ENCODE results near the gene PXYLP1. TPM values are rescaled to one million over a fixed set of nuclear protein-coding genes. Genes with fewer than 3 reads are reported as not detected.

Gene PXYLP1
- total and polyA plus RNA-seq, 2 donors (not counting 1 experiment from before 2014, with no cell fraction given): 1.4 to 4.5 TPM

DNA sequence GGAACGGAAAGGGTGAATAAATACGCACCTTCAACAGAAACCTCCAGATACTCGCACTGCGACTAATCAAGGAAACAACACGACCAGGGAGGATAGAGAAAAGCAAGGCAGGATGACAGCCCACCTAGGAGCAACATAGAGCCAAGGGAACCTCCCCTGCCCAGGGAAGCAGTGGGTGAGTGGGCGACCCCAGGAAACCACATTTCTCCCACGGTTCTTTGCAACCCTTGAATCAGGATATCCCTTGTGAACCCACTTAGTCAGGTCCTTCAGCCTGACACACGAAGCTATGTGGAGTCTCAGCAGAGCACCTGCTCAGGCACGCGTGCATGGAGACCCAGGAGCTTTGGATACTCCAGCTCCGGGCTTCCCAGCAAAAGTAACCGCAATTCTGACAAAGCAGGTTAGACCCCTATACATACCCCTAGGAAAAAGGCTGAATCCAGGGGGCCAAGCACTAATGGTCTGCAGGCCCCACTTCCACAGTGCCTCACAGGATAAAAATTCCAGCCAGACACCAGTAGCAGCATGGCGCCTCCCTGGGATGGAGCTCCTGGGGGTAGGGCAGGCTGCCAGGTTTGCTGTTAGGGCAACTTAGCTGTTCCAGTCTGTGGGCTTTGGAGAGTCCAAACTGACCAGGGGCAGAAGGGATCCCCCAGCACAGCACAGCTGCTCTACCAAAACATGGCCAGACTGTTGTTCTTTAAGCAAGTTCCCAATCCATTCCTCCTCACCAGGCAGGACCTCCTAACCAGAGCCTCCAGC lies 38.4 kb upstream of the PXYLP1 start:
- intact Hi-C loops (cut with micrococcal nuclease): no loop called here
- no peak for ATAC-seq (ENCODE audit: low read depth)
- Histone ChIP-seq H3K27me3 (replicated peaks in 1 of 4; ENCODE audit: control extremely low read depth in 1 of 4, control insufficient read depth in 3 of 4, insufficient read depth in 4 of 4, low read length in 3 of 4) (peaks cover 0 to 23% (median 15%) of the 10 kb centered on the region in 4 experiments), H3K4me1 (ENCODE audit: control insufficient read depth in 2 of 2, insufficient read depth in 2 of 2, low read length in 2 of 2) (peaks cover 0 to 2% of the 10 kb centered on the region in 2 donors), H3K9ac (ENCODE audit: low read length) (no peak overlapping the region), H2AFZ (ENCODE audit: insufficient read depth, low read depth, low read length, poor library complexity, severe bottlenecking) (no peak overlapping the region), H4K20me1 (ENCODE audit: control insufficient read depth, insufficient read depth, low read length, poor library complexity, severe bottlenecking) (no peaks in the 10 kb centered on the region), H3K27ac (ENCODE audit: low read length in 2 of 2) (no peak overlapping the region), H3K4me3 (ENCODE audit: control extremely low read depth in 1 of 5, extremely low read depth in 1 of 5, insufficient read depth in 1 of 5, low read depth in 2 of 5, low read length in 4 of 5) (no peak overlapping the region), H3K4me2 (replicated peaks; ENCODE audit: low read depth, low read length, poor library complexity, severe bottlenecking) (no peak overlapping the region), H3K9me3 (ENCODE audit: control extremely low read depth in 1 of 3, control insufficient read depth in 2 of 3, insufficient read depth in 1 of 3, low read length in 2 of 3) (peaks cover 0 to 5% (median 0%) of the 10 kb centered on the region in 3 donors), H3K79me2 (ENCODE audit: control insufficient read depth, insufficient read depth, low read length) (no peaks in the 10 kb centered on the region), H3K36me3 (replicated peaks in 1 of 2; ENCODE audit: control extremely low read depth in 1 of 2, control insufficient read depth in 1 of 2, extremely low read depth in 1 of 2, insufficient read depth in 2 of 2, low read length in 1 of 2) (no peaks in the 10 kb centered on the region)
- POLR2A ChIA-PET: no interaction called here
- 60% methylated on average over 9 of the region's 13 CpGs for WGBS (ENCODE audit: insufficient coverage)
- no peak overlapping the region for H3K27ac Mint-ChIP-seq
- TF ChIP-seq, protein P1, sequence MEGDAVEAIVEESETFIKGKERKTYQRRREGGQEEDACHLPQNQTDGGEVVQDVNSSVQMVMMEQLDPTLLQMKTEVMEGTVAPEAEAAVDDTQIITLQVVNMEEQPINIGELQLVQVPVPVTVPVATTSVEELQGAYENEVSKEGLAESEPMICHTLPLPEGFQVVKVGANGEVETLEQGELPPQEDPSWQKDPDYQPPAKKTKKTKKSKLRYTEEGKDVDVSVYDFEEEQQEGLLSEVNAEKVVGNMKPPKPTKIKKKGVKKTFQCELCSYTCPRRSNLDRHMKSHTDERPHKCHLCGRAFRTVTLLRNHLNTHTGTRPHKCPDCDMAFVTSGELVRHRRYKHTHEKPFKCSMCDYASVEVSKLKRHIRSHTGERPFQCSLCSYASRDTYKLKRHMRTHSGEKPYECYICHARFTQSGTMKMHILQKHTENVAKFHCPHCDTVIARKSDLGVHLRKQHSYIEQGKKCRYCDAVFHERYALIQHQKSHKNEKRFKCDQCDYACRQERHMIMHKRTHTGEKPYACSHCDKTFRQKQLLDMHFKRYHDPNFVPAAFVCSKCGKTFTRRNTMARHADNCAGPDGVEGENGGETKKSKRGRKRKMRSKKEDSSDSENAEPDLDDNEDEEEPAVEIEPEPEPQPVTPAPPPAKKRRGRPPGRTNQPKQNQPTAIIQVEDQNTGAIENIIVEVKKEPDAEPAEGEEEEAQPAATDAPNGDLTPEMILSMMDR (IDR thresholded peaks at IDR 0.05): no peak
- no peak for TF ChIP-seq EZH2 (IDR thresholded peaks at IDR 0.05; ENCODE audit: borderline replicate concordance, insufficient read depth, low read depth, low read length, poor library complexity, severe bottlenecking)
- peaks cover 36% of the 10 kb centered on the region for H3K27me3 Mint-ChIP-seq
- H3K4me1 Mint-ChIP-seq: peaks cover 7% of the 10 kb centered on the region
- H3K9me3 Mint-ChIP-seq (ENCODE audit: insufficient read depth): no peaks in the 10 kb centered on the region
- CTCF ChIA-PET: interaction anchor here (0.7 to 5.3 kb wide), 4 partner anchors 9 to 295 kb away, joined by 3 to 43 read pairs (median 5); no protein-coding TSS in a partner anchor
- H3K4me3 Mint-ChIP-seq: no peak overlapping the region
- no peak for DNase-seq

DNA sequence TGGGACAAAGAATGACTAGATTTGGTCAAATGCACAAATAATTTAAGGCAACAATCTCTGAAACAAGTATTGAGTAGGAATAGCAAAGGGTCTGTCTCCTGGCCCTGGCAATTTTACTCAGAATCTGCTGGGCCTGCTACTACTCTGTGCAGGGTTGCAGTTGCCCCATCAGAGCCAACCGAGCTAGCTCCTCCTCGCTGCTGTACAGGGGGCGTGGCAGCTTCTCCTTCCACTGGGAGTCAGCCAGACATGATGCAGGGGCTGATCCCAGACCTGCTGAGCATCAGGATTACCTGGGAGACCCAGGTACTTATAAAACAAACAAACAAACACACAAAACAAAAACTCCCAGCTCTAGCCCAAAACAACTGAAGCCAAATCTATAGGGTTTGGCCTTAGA lies 30.5 kb upstream of the PXYLP1 start:
- no peak overlapping the region for H3K4me2 ChIP-seq (replicated peaks; ENCODE audit: low read depth, low read length, poor library complexity, severe bottlenecking)
- Mint-ChIP-seq H3K27me3 (peaks cover 41% of the 10 kb centered on the region), H3K4me1 (no peaks in the 10 kb centered on the region), H3K9me3 (ENCODE audit: insufficient read depth) (no peaks in the 10 kb centered on the region), H3K27ac (no peak overlapping the region), H3K4me3 (no peak overlapping the region)
- ChIA-PET CTCF (no interaction called here), POLR2A (no interaction called here)
- H3K4me1 ChIP-seq (ENCODE audit: control insufficient read depth in 2 of 2, insufficient read depth in 2 of 2, low read length in 2 of 2): no peaks in the 10 kb centered on the region
- H3K36me3 ChIP-seq (replicated peaks in 1 of 2; ENCODE audit: control extremely low read depth in 1 of 2, control insufficient read depth in 1 of 2, extremely low read depth in 1 of 2, insufficient read depth in 2 of 2, low read length in 1 of 2): no peaks in the 10 kb centered on the region
- no peak overlapping the region for H3K27ac ChIP-seq (ENCODE audit: low read length in 2 of 2)
- intact Hi-C loops (cut with micrococcal nuclease): no loop called here
- H2AFZ ChIP-seq (ENCODE audit: insufficient read depth, low read depth, low read length, poor library complexity, severe bottlenecking): no peak overlapping the region
- no peaks in the 10 kb centered on the region for H3K9me3 ChIP-seq (ENCODE audit: control extremely low read depth in 1 of 3, control insufficient read depth in 2 of 3, insufficient read depth in 1 of 3, low read length in 2 of 3)
- H3K27me3 ChIP-seq (replicated peaks in 1 of 4; ENCODE audit: control extremely low read depth in 1 of 4, control insufficient read depth in 3 of 4, insufficient read depth in 4 of 4, low read length in 3 of 4): peaks cover 0 to 3% (median 1%) of the 10 kb centered on the region in 4 experiments
- H3K79me2 ChIP-seq (ENCODE audit: control insufficient read depth, insufficient read depth, low read length): no peaks in the 10 kb centered on the region
- DNase-seq: no peak
- no peak overlapping the region for H3K9ac ChIP-seq (ENCODE audit: low read length)
- 83% methylated on average over 3 of the region's 3 CpGs for WGBS (ENCODE audit: insufficient coverage)
- no peak for TF ChIP-seq EZH2 (IDR thresholded peaks at IDR 0.05; ENCODE audit: borderline replicate concordance, insufficient read depth, low read depth, low read length, poor library complexity, severe bottlenecking)
- TF ChIP-seq, protein P1 (IDR thresholded peaks at IDR 0.05): no peak
- H3K4me3 ChIP-seq (ENCODE audit: control extremely low read depth in 1 of 5, extremely low read depth in 1 of 5, insufficient read depth in 1 of 5, low read depth in 2 of 5, low read length in 4 of 5): no peak overlapping the region
- H4K20me1 ChIP-seq (ENCODE audit: control insufficient read depth, insufficient read depth, low read length, poor library complexity, severe bottlenecking): no peaks in the 10 kb centered on the region
- ATAC-seq (ENCODE audit: low read depth): no peak

All from B cell (primary cell).